Bronchial epithelial cell (primary cell): ENCODE data around the gene KDM1A. TPM values are rescaled to one million over a fixed set of nuclear protein-coding genes. Genes with fewer than 3 reads are reported as not detected.

Experiments used
- DNase-seq: peaks from one replicate; pipeline ENCODE4 v3.0.0-alpha.2; 2010; ENCODE audit warnings: low read depth
- FAIRE-seq: peaks from 2 replicates; lab custom pipeline; 2011; peaks lifted over from hg19 to GRCh38; lab: Jason Lieb, UNC
- H3K27me3 ChIP-seq: 2 replicates; pipeline ENCODE4 v1.5.1; 2011; ENCODE audit warnings: low read length; ENCODE audit not compliant: control insufficient read depth, insufficient read depth
- H3K36me3 ChIP-seq: 2 replicates; pipeline ENCODE4 v1.5.1; 2011; ENCODE audit warnings: low read length; ENCODE audit not compliant: control insufficient read depth, insufficient read depth
- H3K4me3 ChIP-seq: 2 replicates; pipeline ENCODE4 v1.5.1; 2011; ENCODE audit warnings: mild to moderate bottlenecking, low read depth, low read length, control low read depth
- CTCF ChIP-seq: IDR thresholded peaks from 2 replicates; pipeline ENCODE4 v1.5.1; 2011; ENCODE audit warnings: mild to moderate bottlenecking, moderate library complexity, low read length, control low read depth, inconsistent platforms; ENCODE audit not compliant: insufficient read depth, severe bottlenecking
- total RNA-seq: library from RNA; depleted of rRNA; stranded (reverse); fragments of >200 nt; gene quantifications from 2 replicates; pipeline ENCODE4 v1.2.1, GENCODE V29; 2014

Gene KDM1A
- total RNA-seq, 1 donor from 2014 or later = 71.1 TPM

GRCh38 chr1:23037081-23037740 is 17.9 kb downstream of the KDM1A start:
- no peak for TF ChIP-seq CTCF
- no peaks in the 10 kb centered on the region for H3K27me3 ChIP-seq
- H3K36me3 ChIP-seq = no peaks in the 10 kb centered on the region
- no peak overlapping the region for H3K4me3 ChIP-seq
- no peak for DNase-seq
- no peak for FAIRE-seq

DNA sequence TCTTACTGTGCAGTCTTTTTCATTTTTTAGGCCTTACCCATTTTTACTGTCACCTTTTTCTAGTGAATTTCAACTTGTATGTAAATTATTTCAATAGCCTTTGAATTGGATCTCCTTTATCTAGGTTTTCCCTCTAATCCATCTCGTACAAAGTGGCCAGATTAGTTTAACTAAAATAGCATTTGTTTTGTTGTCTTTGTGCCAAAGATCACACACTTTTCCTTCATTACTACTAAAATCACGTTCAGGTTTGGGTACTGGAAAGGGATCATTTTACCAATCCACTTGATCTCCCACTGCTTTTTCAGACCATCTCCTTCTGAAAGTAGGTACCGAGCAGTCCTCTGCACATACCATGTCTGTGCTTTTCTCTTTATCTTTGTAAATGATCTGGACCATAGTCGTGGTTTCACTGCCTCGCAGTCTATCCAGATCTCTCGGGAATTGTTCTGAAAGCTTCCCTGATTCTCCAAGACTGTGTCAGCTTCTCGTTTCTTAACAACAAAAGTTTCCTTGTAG is 20.1 kb downstream of the KDM1A start:
- no peak for TF ChIP-seq CTCF
- no peak for FAIRE-seq
- no peaks in the 10 kb centered on the region for H3K27me3 ChIP-seq
- no peaks in the 10 kb centered on the region for H3K36me3 ChIP-seq
- no peak for DNase-seq
- no peak overlapping the region for H3K4me3 ChIP-seq

DNA sequence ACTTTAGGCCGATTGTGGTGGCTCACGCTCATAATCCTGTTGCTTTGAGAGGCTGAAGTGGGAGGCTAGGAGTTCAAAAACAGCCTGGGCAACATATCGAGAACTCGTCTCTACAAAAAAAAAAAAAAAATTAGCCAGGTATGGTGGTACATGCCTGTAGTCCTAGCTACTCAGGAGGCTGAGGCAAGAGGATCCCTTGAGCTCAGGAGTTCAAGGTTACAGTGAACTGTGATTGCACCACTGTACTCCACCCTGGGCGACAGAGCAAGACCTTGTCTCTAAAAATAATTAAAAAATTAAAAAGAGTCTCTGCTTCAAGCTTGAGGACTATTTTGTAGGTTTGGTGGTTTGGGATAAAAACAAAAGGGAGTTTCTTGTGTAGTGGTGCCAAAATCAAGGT is 21.2 kb downstream of the KDM1A start:
- no peak for DNase-seq
- H3K27me3 ChIP-seq = no peaks in the 10 kb centered on the region
- TF ChIP-seq CTCF = no peak
- no peak for FAIRE-seq
- no peaks in the 10 kb centered on the region for H3K36me3 ChIP-seq
- no peak overlapping the region for H3K4me3 ChIP-seq

DNA sequence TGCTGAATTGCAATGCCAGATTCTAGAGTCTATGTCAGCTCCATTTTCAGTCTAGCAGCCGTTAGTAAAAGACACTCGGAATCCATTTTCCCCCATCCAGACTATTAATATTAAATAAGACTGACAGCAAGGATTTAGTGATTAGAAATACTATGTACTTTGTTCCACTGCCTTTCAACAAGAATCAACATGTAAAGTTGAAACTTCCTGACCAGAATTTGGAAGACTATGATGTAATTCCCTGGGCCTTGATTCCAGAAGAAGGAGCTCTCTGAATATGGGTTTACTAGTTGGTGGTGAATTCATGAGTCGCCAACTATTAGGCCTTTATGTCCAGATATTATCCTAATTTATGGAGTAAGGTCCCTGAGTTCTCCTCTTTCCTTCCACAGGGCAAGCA is 24.8 kb downstream of the KDM1A start:
- Histone ChIP-seq H3K27me3 (no peaks in the 10 kb centered on the region), H3K36me3 (no peaks in the 10 kb centered on the region), H3K4me3 (no peak overlapping the region)
- TF ChIP-seq CTCF = no peak
- peak; percentile 86 for DNase-seq
- no peak for FAIRE-seq

- DNase-seq (no peak), FAIRE-seq (no peak)
- TF ChIP-seq CTCF = no peak
- H3K4me3 ChIP-seq = no peak overlapping the region
- H3K36me3 ChIP-seq = peaks cover 4% of the 10 kb centered on the region
- H3K27me3 ChIP-seq = no peaks in the 10 kb centered on the region
Observed at GRCh38 chr1:23050201-23050600, 30.9 kb downstream of the KDM1A start.
